ENCODE measurements around the gene LDLRAD1. TPM values are rescaled to one million over a fixed set of nuclear protein-coding genes. Genes with fewer than 3 reads are reported as not detected.

Gene LDLRAD1
- total RNA-seq, 1 experiment from 2014 or later: 1.6 TPM

GRCh38 chr1:54008876-54009275 lies 9.1 kb downstream of the LDLRAD1 start:
- intact Hi-C loops (cut with micrococcal nuclease; ENCODE audit: unreplicated experiment): no loop called here
- no peaks in the 10 kb centered on the region for H3K36me3 ChIP-seq (ENCODE audit: low read depth)
- no peaks in the 10 kb centered on the region for H3K9me2 ChIP-seq (ENCODE audit: insufficient read depth)
- no peak overlapping the region for H2AFZ ChIP-seq
- TF ChIP-seq EZH2 (IDR thresholded peaks at IDR 0.05; ENCODE audit: low read depth) (no peak), CTCF (conservative IDR thresholded peaks at IDR 0.05) (no peak)
- ChIA-PET POLR2A (ENCODE audit: unreplicated experiment) (no interaction called here), CTCF (no interaction called here)
- no peaks in the 10 kb centered on the region for H3F3A ChIP-seq (ENCODE audit: insufficient read depth, low read depth)
- H3K4me2 ChIP-seq: no peak overlapping the region
- no peaks in the 10 kb centered on the region for H3K9me3 ChIP-seq (ENCODE audit: insufficient read depth, low read depth)
- H3K27ac ChIP-seq: no peak overlapping the region
- H3K4me1 ChIP-seq (replicated peaks; ENCODE audit: insufficient read depth): no peaks in the 10 kb centered on the region
- H3K27me3 ChIP-seq (ENCODE audit: insufficient read depth, low read depth): no peaks in the 10 kb centered on the region; the same call in 1 of the 2 replicates
- no TSS peak for BruUV-seq (replicated peaks)
- no peaks in the 10 kb centered on the region for H3K79me2 ChIP-seq (ENCODE audit: low read depth)
- no peak overlapping the region for H3K4me3 ChIP-seq
- H4K20me1 ChIP-seq (ENCODE audit: insufficient read depth): no peaks in the 10 kb centered on the region
- DNase-seq: no peak

- intact Hi-C loops (cut with micrococcal nuclease; ENCODE audit: unreplicated experiment): no loop called here
- CTCF ChIA-PET: no interaction called here
- DNase-seq: no peak
- Histone ChIP-seq H3K27me3 (ENCODE audit: insufficient read depth, low read depth) (no peaks in the 10 kb centered on the region; the same call in 1 of the 2 replicates), H3K9me2 (ENCODE audit: insufficient read depth) (no peaks in the 10 kb centered on the region), H3K9me3 (ENCODE audit: insufficient read depth, low read depth) (no peaks in the 10 kb centered on the region), H3K36me3 (ENCODE audit: low read depth) (no peaks in the 10 kb centered on the region), H3K27ac (no peak overlapping the region), H3K79me2 (ENCODE audit: low read depth) (no peaks in the 10 kb centered on the region), H2AFZ (no peak overlapping the region), H3K4me2 (no peak overlapping the region), H3K4me3 (no peak overlapping the region), H3F3A (ENCODE audit: insufficient read depth, low read depth) (no peaks in the 10 kb centered on the region), H4K20me1 (ENCODE audit: insufficient read depth) (no peaks in the 10 kb centered on the region), H3K4me1 (replicated peaks; ENCODE audit: insufficient read depth) (no peaks in the 10 kb centered on the region)
- TF ChIP-seq EZH2 (IDR thresholded peaks at IDR 0.05; ENCODE audit: low read depth) (no peak), CTCF (conservative IDR thresholded peaks at IDR 0.05) (no peak)
- POLR2A ChIA-PET (ENCODE audit: unreplicated experiment): no interaction called here
- no TSS peak for BruUV-seq (replicated peaks)
These were observed 10.4 kb downstream of the LDLRAD1 start for GRCh38 chr1:54007613-54008012.

- ChIA-PET CTCF (no interaction called here), POLR2A (ENCODE audit: unreplicated experiment) (interaction anchor here (0.5 kb wide), 1 partner anchor 34 kb away, joined by 3 read pairs; no protein-coding TSS in a partner anchor)
- Histone ChIP-seq H3K79me2 (ENCODE audit: low read depth) (no peaks in the 10 kb centered on the region), H3K27ac (no peak overlapping the region), H3K4me2 (no peak overlapping the region), H3K36me3 (ENCODE audit: low read depth) (no peaks in the 10 kb centered on the region), H3K4me3 (no peak overlapping the region), H3F3A (ENCODE audit: insufficient read depth, low read depth) (no peaks in the 10 kb centered on the region), H3K9me2 (ENCODE audit: insufficient read depth) (no peaks in the 10 kb centered on the region), H4K20me1 (ENCODE audit: insufficient read depth) (no peaks in the 10 kb centered on the region), H3K9me3 (ENCODE audit: insufficient read depth, low read depth) (no peaks in the 10 kb centered on the region), H3K4me1 (replicated peaks; ENCODE audit: insufficient read depth) (no peaks in the 10 kb centered on the region), H3K27me3 (ENCODE audit: insufficient read depth, low read depth) (no peaks in the 10 kb centered on the region; the same call in 1 of the 2 replicates), H2AFZ (no peak overlapping the region)
- intact Hi-C loops (cut with micrococcal nuclease; ENCODE audit: unreplicated experiment): no loop called here
- no TSS peak for BruUV-seq (replicated peaks)
- DNase-seq: no peak
- TF ChIP-seq EZH2 (IDR thresholded peaks at IDR 0.05; ENCODE audit: low read depth) (no peak), CTCF (conservative IDR thresholded peaks at IDR 0.05) (no peak)
These were observed 11.5 kb downstream of the LDLRAD1 start for GRCh38 chr1:54006508-54006907.
